Astrocyte (in vitro differentiated cells and primary cell): ENCODE results near the gene F8.

Experiments
- EZH2 ChIP-seq: IDR thresholded peaks from 2 replicates; pipeline ENCODE4 v1.6.1; 2012; ENCODE audit warnings: mild to moderate bottlenecking, low read length, inconsistent platforms; ENCODE audit not compliant: insufficient read depth
- TF ChIP-seq, protein P1 (sequence below): IDR thresholded peaks from 2 replicates; pipeline ENCODE4 v1.5.1; 2011; ENCODE audit warnings: low read depth, mild to moderate bottlenecking, inconsistent platforms, low read length, moderate library complexity; ENCODE audit not compliant: insufficient read depth

DNA sequence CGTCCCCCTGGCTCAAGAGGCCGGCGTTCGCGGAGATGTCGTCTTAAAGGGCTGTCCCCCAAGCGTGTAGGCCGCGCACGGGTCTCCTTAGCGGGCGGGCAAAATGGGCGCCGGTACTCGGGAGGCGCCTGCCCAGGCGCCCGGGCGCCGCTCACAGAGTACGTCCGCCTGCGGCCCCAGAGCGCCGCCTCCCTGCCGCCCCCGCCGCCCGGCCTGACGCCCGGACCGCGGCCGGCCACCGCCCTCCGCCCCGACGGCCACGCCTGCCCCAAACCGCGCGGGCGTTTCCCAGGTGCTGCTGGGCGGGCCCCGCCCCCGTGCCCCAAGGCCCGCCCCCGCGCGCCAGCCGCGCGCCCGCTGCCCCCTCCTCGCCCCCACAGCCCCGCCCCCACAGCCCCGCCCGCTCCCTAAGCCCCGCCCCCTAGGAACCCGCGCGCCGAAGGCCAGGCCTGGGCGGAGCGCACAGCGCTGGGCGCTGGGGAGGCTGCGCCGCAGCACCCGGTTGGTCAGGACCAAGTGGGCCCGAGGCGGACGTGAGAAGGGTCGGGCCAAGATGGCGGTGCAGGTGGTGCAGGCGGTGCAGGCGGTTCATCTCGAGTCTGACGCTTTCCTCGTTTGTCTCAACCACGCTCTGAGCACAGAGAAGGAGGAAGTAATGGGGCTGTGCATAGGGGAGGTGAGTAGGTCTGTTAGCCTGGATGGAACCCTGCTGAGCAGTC is 48.6 kb upstream of the F8 start, which contains the start of the genes BRCC3, CMC4 and MTCP1:
- TF ChIP-seq, protein P1, sequence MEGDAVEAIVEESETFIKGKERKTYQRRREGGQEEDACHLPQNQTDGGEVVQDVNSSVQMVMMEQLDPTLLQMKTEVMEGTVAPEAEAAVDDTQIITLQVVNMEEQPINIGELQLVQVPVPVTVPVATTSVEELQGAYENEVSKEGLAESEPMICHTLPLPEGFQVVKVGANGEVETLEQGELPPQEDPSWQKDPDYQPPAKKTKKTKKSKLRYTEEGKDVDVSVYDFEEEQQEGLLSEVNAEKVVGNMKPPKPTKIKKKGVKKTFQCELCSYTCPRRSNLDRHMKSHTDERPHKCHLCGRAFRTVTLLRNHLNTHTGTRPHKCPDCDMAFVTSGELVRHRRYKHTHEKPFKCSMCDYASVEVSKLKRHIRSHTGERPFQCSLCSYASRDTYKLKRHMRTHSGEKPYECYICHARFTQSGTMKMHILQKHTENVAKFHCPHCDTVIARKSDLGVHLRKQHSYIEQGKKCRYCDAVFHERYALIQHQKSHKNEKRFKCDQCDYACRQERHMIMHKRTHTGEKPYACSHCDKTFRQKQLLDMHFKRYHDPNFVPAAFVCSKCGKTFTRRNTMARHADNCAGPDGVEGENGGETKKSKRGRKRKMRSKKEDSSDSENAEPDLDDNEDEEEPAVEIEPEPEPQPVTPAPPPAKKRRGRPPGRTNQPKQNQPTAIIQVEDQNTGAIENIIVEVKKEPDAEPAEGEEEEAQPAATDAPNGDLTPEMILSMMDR = no peak
- TF ChIP-seq EZH2 = no peak
